OCI-LY3 (cell line): Measurements from ENCODE around the gene LRRC15.

ENCODE experiments used
- EZH2phosphoT487 ChIP-seq: fragments of 200-600 bp; shearing (Covaris generic); IDR thresholded peaks from 2 replicates; pipeline ENCODE4 v1.6.1; 2018; ENCODE audit warnings: antibody characterized with exemption, mixed run types, low read depth
- TF ChIP-seq, protein P1 (sequence below): fragments of 200-600, 300-600 bp; sonication (generic); IDR thresholded peaks from 2 replicates; pipeline ENCODE4 v1.5.1; 2014; ENCODE audit warnings: antibody characterized with exemption, low read length, low read depth

DNA sequence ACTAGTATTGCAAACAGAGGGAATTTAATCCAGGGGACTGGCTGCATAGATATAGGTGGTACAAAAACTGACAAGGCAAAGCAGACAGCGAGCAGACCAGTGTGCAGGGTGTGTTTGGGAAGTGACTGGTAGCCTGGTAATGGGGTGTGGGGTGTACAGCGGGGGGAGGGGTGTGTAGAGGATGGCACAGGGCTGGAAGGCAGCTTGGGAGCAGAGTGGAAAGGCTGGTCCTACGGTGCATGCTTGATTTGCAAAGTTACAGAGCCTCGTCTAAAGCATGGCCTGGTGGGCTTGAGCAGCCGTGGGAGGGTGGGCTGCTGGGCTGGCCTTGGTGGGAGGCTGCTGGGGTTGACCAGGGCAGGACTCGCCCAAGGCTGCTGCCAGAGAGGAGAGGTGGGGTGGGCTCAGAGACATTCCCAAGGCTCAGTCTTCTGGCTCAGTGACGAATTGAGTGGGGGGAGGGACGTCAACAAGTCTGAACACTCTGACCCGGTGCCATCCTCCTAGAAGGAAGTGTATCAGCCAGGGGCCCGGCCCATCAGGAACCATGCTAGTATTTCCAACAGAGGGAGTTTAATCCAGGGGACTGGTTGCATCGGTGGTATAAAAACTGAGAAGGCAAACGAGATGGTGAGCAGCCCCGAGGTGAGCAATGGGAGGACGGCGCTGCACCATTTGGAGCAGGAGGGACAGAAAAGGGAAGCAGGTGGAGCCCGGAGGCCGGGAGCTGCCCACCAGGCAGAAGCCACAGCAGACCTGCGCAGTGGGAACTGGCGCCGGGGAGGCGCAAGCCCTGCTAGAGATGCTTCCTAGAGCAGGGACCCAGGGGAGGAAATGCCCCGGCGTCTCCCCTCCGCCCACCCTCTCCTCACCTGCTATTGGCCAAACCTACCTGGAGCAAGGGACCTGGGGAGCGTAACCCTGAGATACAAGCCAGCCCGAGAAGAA lies 47.6 kb downstream of the LRRC15 start:
- TF ChIP-seq, protein P1, sequence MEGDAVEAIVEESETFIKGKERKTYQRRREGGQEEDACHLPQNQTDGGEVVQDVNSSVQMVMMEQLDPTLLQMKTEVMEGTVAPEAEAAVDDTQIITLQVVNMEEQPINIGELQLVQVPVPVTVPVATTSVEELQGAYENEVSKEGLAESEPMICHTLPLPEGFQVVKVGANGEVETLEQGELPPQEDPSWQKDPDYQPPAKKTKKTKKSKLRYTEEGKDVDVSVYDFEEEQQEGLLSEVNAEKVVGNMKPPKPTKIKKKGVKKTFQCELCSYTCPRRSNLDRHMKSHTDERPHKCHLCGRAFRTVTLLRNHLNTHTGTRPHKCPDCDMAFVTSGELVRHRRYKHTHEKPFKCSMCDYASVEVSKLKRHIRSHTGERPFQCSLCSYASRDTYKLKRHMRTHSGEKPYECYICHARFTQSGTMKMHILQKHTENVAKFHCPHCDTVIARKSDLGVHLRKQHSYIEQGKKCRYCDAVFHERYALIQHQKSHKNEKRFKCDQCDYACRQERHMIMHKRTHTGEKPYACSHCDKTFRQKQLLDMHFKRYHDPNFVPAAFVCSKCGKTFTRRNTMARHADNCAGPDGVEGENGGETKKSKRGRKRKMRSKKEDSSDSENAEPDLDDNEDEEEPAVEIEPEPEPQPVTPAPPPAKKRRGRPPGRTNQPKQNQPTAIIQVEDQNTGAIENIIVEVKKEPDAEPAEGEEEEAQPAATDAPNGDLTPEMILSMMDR, result no peak
- no peak for TF ChIP-seq EZH2phosphoT487
